Smooth muscle cell (in vitro differentiated cells): Measurements from ENCODE around the gene KCNE5. TPM values are rescaled to one million over a fixed set of nuclear protein-coding genes. Genes with fewer than 3 reads are reported as not detected.

Experiments used
- DNase-seq: peaks from one replicate; lab custom pipeline; 2025; ENCODE audit not compliant: unreplicated experiment; lab: John Stamatoyannopoulos, UW
- H2AFZ ChIP-seq: fragments of 200-600 bp; sonication (generic); 2 replicates; pipeline ENCODE4 v1.6.0; 2016; ENCODE audit warnings: antibody characterized with exemption, low read depth, mild to moderate bottlenecking
- H3F3A ChIP-seq: fragments of 200-600 bp; sonication (generic); 2 replicates; pipeline ENCODE4 v1.6.0; 2017; ENCODE audit warnings: antibody characterized with exemption, low read depth
- H3K27ac ChIP-seq: fragments of 200-600 bp; sonication (generic); 2 replicates; pipeline ENCODE4 v1.5.1; 2016; ENCODE audit warnings: low read depth, mild to moderate bottlenecking
- H3K27me3 ChIP-seq: fragments of 200-600 bp; sonication (generic); 2 replicates; pipeline ENCODE4 v1.6.1; 2016; ENCODE audit warnings: low read depth, mild to moderate bottlenecking
- H3K36me3 ChIP-seq: fragments of 200-600 bp; sonication (generic); 2 replicates; pipeline ENCODE4 v1.5.1; 2016; ENCODE audit warnings: low read depth
- H3K4me1 ChIP-seq: fragments of 200-600 bp; sonication (generic); 2 replicates; pipeline ENCODE4 v1.5.1; 2016; ENCODE audit warnings: low read depth
- H3K4me2 ChIP-seq: fragments of 200-600 bp; sonication (generic); 2 replicates; pipeline ENCODE4 v1.6.0; 2016; ENCODE audit warnings: mild to moderate bottlenecking
- H3K4me3 ChIP-seq: fragments of 200-600 bp; sonication (generic); 2 replicates; pipeline ENCODE4 v1.5.1; 2016; ENCODE audit warnings: mild to moderate bottlenecking
- H3K79me2 ChIP-seq: fragments of 200-600 bp; sonication (generic); 2 replicates; pipeline ENCODE4 v1.6.0; 2016; ENCODE audit warnings: low read depth, mild to moderate bottlenecking
- H3K9ac ChIP-seq: fragments of 200-600 bp; sonication (generic); 2 replicates; pipeline ENCODE4 v1.6.0; 2016; ENCODE audit warnings: low read depth
- H3K9me3 ChIP-seq: fragments of 200-600 bp; sonication (generic); replicated peaks from 2 replicates; pipeline ENCODE4 v1.5.1; 2016; ENCODE audit warnings: low read depth
- H4K20me1 ChIP-seq: fragments of 200-600 bp; sonication (generic); 2 replicates; pipeline ENCODE4 v1.6.0; 2016; ENCODE audit warnings: low read depth
- CTCF ChIP-seq: fragments of 200-600 bp; sonication (generic); IDR thresholded peaks from 2 replicates; pipeline ENCODE4 v1.5.1; 2017; ENCODE audit warnings: borderline replicate concordance, mild to moderate bottlenecking, antibody characterized with exemption; ENCODE audit not compliant: insufficient read depth, poor library complexity, severe bottlenecking
- WGBS: methylation state at CpG from one replicate; pipeline ENCODE4 v1.1.7; 2016; ENCODE audit warnings: low lambda C conversion rate; 5-methylcytosine and 5-hydroxymethylcytosine counted together
- polyA plus RNA-seq: library from polyadenylated mRNA; unstranded; fragments of >200 nt; fragmentation: Nextera tagmentation; extraction: Ambion mirVana; gene quantifications from 2 replicates; pipeline ENCODE4 v1.2.1, GENCODE V29; 2016
- total RNA-seq: library from RNA; depleted of rRNA; stranded (reverse); fragments of >200 nt; gene quantifications from 2 replicates; pipeline ENCODE4 v1.2.3, GENCODE V29; 2014

The KCNE5 gene
- total and polyA plus RNA-seq, 2 experiments from 2014 or later: 0.31 TPM; not detected in 1

GRCh38 chrX:109629310-109629709 is 4.3 kb upstream of the KCNE5 start:
- no peak for DNase-seq
- H3K27me3 ChIP-seq: no peaks in the 10 kb centered on the region
- no peak overlapping the region for H3K4me3 ChIP-seq
- no peaks in the 10 kb centered on the region for H3K36me3 ChIP-seq
- no peaks in the 10 kb centered on the region for H3K79me2 ChIP-seq
- no peaks in the 10 kb centered on the region for H4K20me1 ChIP-seq
- no peak overlapping the region for H3K27ac ChIP-seq
- H3K9ac ChIP-seq: no peak overlapping the region
- H3K4me2 ChIP-seq: no peak overlapping the region
- H3K4me1 ChIP-seq: no peaks in the 10 kb centered on the region
- no peaks in the 10 kb centered on the region for H3K9me3 ChIP-seq
- TF ChIP-seq CTCF: no peak
- H3F3A ChIP-seq: no peaks in the 10 kb centered on the region
- 82% methylated on average over 3 of the region's 3 CpGs for WGBS
- H2AFZ ChIP-seq: no peak overlapping the region

- no peak for TF ChIP-seq CTCF
- Histone ChIP-seq H3K4me1 (no peaks in the 10 kb centered on the region), H3K4me3 (no peak overlapping the region), H3K79me2 (no peaks in the 10 kb centered on the region), H3K9me3 (no peaks in the 10 kb centered on the region), H4K20me1 (no peaks in the 10 kb centered on the region), H3K27ac (no peak overlapping the region), H3K9ac (no peak overlapping the region), H3K36me3 (no peaks in the 10 kb centered on the region), H2AFZ (no peak overlapping the region), H3K4me2 (no peak overlapping the region), H3F3A (no peaks in the 10 kb centered on the region), H3K27me3 (no peaks in the 10 kb centered on the region)
- DNase-seq: no peak
- 82% methylated on average over 4 of the region's 4 CpGs for WGBS
Measured at GRCh38 chrX:109626637-109627036, 1.7 kb upstream of the KCNE5 start.

GRCh38 chrX:109623997-109624396 is 975 bp downstream of the KCNE5 start:
- H3K36me3 ChIP-seq: no peaks in the 10 kb centered on the region
- no peak overlapping the region for H3K4me2 ChIP-seq
- TF ChIP-seq CTCF: no peak
- H2AFZ ChIP-seq: no peak overlapping the region
- no peaks in the 10 kb centered on the region for H4K20me1 ChIP-seq
- H3F3A ChIP-seq: no peaks in the 10 kb centered on the region
- no peaks in the 10 kb centered on the region for H3K79me2 ChIP-seq
- no peaks in the 10 kb centered on the region for H3K27me3 ChIP-seq
- no peak overlapping the region for H3K4me3 ChIP-seq
- no peaks in the 10 kb centered on the region for H3K4me1 ChIP-seq
- no peak overlapping the region for H3K27ac ChIP-seq
- no peak overlapping the region for H3K9ac ChIP-seq
- no peaks in the 10 kb centered on the region for H3K9me3 ChIP-seq
- no peak for DNase-seq
- 82% methylated on average over 8 of the region's 8 CpGs for WGBS

- Histone ChIP-seq H3K9me3 (no peaks in the 10 kb centered on the region), H3K27ac (no peak overlapping the region), H3K79me2 (no peaks in the 10 kb centered on the region), H3K4me2 (no peak overlapping the region), H4K20me1 (no peaks in the 10 kb centered on the region), H3K4me1 (no peaks in the 10 kb centered on the region), H3K9ac (no peak overlapping the region), H3K36me3 (no peaks in the 10 kb centered on the region), H3F3A (no peaks in the 10 kb centered on the region), H2AFZ (no peak overlapping the region), H3K4me3 (no peak overlapping the region), H3K27me3 (no peaks in the 10 kb centered on the region)
- WGBS: 81% methylated on average over 4 of the region's 4 CpGs
- no peak for DNase-seq
- TF ChIP-seq CTCF: no peak
Measured at GRCh38 chrX:109622270-109622669, 2.7 kb downstream of the KCNE5 start.
